Measurements from ENCODE around the gene STARD4. TPM values are rescaled to one million over a fixed set of nuclear protein-coding genes. Genes with fewer than 3 reads are reported as not detected.

STARD4 gene
- total RNA-seq, 1 experiment from 2014 or later: 43.4 TPM

DNA sequence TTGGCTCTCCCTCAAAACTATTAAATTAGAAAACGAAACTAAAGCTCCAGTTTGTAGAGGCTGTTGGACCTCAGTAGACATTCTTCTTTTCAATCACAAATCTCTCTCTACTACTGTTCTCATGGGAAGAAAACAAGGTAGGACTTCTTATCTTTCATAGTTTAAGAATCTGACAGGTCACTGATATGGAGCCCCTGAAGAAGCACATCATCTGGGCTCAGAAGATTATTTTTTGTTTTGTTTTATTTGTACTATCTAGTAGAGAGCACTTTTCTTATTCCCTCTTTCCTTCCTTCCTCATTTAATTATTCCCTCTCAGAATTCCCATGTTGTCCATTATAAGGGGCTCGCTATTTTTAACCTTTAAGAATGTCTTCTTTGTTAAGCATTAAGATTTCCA lies 26.3 kb downstream of the STARD4 start:
- H3K36me3 ChIP-seq (ENCODE audit: insufficient read depth, low read length, poor library complexity, severe bottlenecking): no peaks in the 10 kb centered on the region
- CTCF ChIA-PET: no interaction called here

DNA sequence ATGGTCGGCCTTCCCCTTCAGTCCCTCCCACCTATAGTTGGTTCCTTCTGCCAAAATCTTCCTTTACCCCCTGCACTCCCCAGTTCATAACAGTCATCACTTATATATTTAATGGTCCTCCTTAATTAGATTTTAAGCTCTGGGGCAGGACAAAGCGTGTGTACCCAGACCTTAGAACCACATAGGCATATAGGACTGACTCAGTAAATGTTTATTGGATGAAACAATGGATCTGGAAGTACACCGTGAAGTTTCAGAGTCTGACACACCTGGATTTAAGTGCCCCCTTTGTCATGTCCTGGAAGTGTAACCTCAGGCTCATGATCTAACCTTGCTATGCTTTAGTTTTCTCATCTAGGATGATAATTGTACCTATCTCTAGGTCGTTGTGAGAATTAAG lies 32.0 kb downstream of the STARD4 start:
- DNase-seq (ENCODE audit: low spot score): no peak
- TF ChIP-seq, protein P1, sequence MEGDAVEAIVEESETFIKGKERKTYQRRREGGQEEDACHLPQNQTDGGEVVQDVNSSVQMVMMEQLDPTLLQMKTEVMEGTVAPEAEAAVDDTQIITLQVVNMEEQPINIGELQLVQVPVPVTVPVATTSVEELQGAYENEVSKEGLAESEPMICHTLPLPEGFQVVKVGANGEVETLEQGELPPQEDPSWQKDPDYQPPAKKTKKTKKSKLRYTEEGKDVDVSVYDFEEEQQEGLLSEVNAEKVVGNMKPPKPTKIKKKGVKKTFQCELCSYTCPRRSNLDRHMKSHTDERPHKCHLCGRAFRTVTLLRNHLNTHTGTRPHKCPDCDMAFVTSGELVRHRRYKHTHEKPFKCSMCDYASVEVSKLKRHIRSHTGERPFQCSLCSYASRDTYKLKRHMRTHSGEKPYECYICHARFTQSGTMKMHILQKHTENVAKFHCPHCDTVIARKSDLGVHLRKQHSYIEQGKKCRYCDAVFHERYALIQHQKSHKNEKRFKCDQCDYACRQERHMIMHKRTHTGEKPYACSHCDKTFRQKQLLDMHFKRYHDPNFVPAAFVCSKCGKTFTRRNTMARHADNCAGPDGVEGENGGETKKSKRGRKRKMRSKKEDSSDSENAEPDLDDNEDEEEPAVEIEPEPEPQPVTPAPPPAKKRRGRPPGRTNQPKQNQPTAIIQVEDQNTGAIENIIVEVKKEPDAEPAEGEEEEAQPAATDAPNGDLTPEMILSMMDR (conservative IDR thresholded peaks at IDR 0.05; ENCODE audit: low read depth, low read length): no peak
- TF ChIP-seq EZH2 (IDR thresholded peaks at IDR 0.05; ENCODE audit: borderline replicate concordance, low read depth, low read length, poor library complexity, severe bottlenecking): no peak
- Histone ChIP-seq H3K36me3 (ENCODE audit: insufficient read depth, low read length, poor library complexity, severe bottlenecking) (no peaks in the 10 kb centered on the region), H3K4me3 (ENCODE audit: low read depth, low read length, poor library complexity, severe bottlenecking) (no peak overlapping the region), H3K4me1 (ENCODE audit: insufficient read depth, low read length, poor library complexity, severe bottlenecking) (no peaks in the 10 kb centered on the region), H3K9me3 (ENCODE audit: low read depth, low read length, poor library complexity, severe bottlenecking) (no peaks in the 10 kb centered on the region), H3K27me3 (replicated peaks; ENCODE audit: insufficient read depth, low read depth, low read length, poor library complexity) (no peaks in the 10 kb centered on the region), H3K27ac (ENCODE audit: low read depth, low read length, poor library complexity, severe bottlenecking) (no peak overlapping the region)
- CTCF ChIA-PET: no interaction called here
- no TSS peak for BruUV-seq (replicated peaks)
- POLR2A ChIA-PET (ENCODE audit: low non-redundant PET): no interaction called here
- intact Hi-C loops (cut with micrococcal nuclease; ENCODE audit: unreplicated experiment): no loop called here

More for the DNA sequence above, 26.3 kb downstream of the STARD4 start:
- H3K9me3 ChIP-seq (ENCODE audit: low read depth, low read length, poor library complexity, severe bottlenecking): no peaks in the 10 kb centered on the region
- no peaks in the 10 kb centered on the region for H3K27me3 ChIP-seq (replicated peaks; ENCODE audit: insufficient read depth, low read depth, low read length, poor library complexity)
- H3K27ac ChIP-seq (ENCODE audit: low read depth, low read length, poor library complexity, severe bottlenecking): no peak overlapping the region
- no TSS peak for BruUV-seq (replicated peaks)
- no peaks in the 10 kb centered on the region for H3K4me1 ChIP-seq (ENCODE audit: insufficient read depth, low read length, poor library complexity, severe bottlenecking)
- POLR2A ChIA-PET (ENCODE audit: low non-redundant PET): no interaction called here
- H3K4me3 ChIP-seq (ENCODE audit: low read depth, low read length, poor library complexity, severe bottlenecking): no peak overlapping the region
- DNase-seq (ENCODE audit: low spot score): no peak
- TF ChIP-seq, protein P1 (conservative IDR thresholded peaks at IDR 0.05; ENCODE audit: low read depth, low read length): no peak
- TF ChIP-seq EZH2 (IDR thresholded peaks at IDR 0.05; ENCODE audit: borderline replicate concordance, low read depth, low read length, poor library complexity, severe bottlenecking): no peak
- intact Hi-C loops (cut with micrococcal nuclease; ENCODE audit: unreplicated experiment): no loop called here

DNA sequence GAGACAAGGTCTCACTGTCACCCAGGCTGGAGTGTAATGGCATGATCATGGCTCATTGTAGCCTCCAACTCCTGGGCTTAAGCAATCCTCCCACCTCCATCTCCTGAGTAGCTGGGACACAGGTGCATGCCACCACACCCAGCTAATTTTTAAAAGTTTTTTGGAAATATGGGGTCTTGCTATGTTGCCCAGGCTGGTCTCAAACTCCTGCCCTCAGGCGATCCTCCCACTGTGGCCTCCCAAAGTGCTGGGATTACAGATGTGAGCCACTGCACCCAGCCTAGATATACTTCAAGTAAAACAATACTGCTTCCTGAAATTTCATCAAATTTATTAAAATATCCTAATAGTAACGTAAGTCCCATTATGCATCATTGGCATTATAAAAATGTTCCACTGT lies 33.4 kb downstream of the STARD4 start:
- H3K4me1 ChIP-seq (ENCODE audit: insufficient read depth, low read length, poor library complexity, severe bottlenecking): no peaks in the 10 kb centered on the region
- H3K4me3 ChIP-seq (ENCODE audit: low read depth, low read length, poor library complexity, severe bottlenecking): no peak overlapping the region
- no TSS peak for BruUV-seq (replicated peaks)
- no peak for DNase-seq (ENCODE audit: low spot score)
- ChIA-PET POLR2A (ENCODE audit: low non-redundant PET) (no interaction called here), CTCF (no interaction called here)
- intact Hi-C loops (cut with micrococcal nuclease; ENCODE audit: unreplicated experiment): no loop called here
- no peak overlapping the region for H3K27ac ChIP-seq (ENCODE audit: low read depth, low read length, poor library complexity, severe bottlenecking)
- H3K27me3 ChIP-seq (replicated peaks; ENCODE audit: insufficient read depth, low read depth, low read length, poor library complexity): no peaks in the 10 kb centered on the region
- no peak for TF ChIP-seq EZH2 (IDR thresholded peaks at IDR 0.05; ENCODE audit: borderline replicate concordance, low read depth, low read length, poor library complexity, severe bottlenecking)
- TF ChIP-seq, protein P1 (conservative IDR thresholded peaks at IDR 0.05; ENCODE audit: low read depth, low read length): no peak
- H3K9me3 ChIP-seq (ENCODE audit: low read depth, low read length, poor library complexity, severe bottlenecking): no peaks in the 10 kb centered on the region
- H3K36me3 ChIP-seq (ENCODE audit: insufficient read depth, low read length, poor library complexity, severe bottlenecking): no peaks in the 10 kb centered on the region

All from A673 (cell line).